HG03025 (cell line): ENCODE measurements around the gene SLC25A21.
"Not testable (repeated sequence)": the region's sequence is repeated elsewhere in the genome, so short reads cannot be mapped to it uniquely, and the experiment has no call there.

ENCODE experiments used
- ATAC-seq: cut with Tn5 transposase; IDR thresholded peaks from one replicate; pipeline ENCODE4 v1.9.1; 2021; ENCODE audit warnings: mild to moderate bottlenecking, moderate library complexity; ENCODE audit not compliant: unreplicated experiment, low FRiP score

Gene SLC25A21

DNA sequence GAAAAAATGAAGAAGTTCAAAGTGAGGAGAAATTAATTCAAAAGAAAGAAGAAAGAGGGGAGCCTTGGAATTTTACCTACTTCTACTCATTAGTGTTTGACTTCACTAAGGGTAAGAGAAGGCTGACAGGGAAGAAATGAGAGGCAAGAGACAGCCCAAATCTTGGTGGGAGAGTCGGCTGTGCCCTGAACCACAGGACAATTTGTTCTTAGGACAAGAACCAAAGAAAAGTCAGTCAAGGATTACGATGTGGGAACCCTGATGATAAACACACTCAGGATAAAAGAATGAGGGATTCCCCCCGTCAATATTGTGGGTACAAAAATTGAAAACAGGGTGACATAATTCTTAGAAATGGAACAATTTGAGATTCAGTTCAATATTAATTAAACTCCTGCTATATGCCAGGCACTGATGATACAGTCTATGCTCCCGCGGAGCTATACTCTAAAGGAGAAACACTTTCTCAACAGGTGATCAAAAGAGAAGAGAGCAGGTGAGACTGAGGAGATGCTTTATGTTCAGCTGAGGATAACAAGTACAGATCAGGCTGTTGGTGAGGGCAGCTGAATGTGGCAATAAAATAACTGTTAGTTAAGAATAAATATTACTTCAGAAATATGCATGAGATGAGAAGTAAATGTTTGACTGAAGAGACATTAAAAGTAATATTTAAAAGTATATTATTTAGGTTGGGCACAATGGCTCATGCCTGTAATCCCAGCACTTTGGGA is 175.4 kb downstream of the SLC25A21 start:
- no peak for ATAC-seq

DNA sequence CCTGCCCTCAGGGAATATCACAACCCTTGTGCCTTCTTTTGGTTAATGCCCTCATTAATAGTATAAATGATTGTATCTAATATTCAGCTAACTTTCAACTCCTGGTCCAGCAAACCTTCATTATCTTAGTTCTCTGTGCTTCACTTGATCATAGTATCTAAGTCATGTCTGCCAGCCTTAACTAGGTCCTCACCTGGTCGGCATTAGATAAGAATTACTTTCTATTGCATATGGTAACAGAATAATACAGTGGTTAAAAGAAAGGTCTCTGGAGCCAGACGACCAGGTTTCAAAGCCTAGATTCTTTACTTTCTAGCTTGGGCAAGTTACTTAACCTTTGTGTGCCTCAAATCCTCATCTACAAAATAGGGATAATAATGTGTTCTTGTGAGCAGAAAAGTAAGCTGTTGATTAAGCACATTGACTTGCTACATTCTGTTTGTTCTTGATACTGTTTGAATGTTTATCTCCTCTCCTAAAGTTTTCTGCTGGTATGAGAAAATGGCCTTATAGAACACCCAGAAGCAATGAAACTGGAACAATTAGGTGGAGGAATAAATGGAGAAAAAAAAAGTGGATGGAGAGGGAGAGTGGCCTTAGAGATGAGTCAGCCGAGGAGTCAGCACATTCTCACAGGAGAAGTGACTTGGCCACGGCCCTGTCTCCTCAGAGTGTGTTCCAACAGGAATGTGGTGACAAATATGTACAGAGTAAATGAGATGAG is 176.1 kb downstream of the SLC25A21 start:
- ATAC-seq = no peak

DNA sequence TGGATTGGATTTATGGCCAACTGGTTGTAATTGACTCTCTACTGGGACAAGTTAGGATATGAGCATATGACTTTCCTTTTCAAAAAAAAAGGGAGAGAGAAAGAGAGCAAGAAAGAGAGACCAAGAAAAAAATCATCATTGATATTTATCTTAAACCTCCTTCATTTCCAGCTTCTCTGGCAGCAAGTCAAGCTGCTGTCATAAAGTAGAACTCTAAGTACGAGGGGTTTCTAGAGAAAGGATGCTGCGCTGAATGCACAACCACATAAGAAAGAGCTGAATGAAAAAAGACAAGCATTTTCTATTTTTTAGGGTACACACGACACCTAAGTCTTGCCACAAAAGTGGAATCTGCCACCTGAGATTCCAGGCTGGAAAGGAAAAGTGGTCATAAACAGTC is 182.6 kb downstream of the SLC25A21 start:
- ATAC-seq = no peak

DNA sequence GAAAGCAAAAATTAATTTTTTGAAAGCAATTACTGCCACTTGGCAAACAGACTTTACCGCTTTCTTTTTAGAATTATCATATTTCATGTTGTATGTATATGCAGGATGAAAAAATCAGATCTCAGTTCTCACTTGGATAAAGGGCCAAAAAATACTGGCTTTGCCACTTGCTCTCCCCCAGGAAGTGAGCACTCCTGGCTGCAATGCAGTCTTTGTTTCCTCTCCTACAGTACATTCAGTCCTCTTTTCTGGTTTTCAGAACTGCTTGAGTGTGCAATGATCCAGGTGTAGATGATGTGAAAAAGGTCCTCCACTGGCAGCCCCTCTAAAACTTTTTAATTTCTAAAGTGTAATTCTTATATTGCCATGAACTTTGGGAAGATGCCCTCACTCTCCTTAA is 183.4 kb downstream of the SLC25A21 start:
- no peak for ATAC-seq

DNA sequence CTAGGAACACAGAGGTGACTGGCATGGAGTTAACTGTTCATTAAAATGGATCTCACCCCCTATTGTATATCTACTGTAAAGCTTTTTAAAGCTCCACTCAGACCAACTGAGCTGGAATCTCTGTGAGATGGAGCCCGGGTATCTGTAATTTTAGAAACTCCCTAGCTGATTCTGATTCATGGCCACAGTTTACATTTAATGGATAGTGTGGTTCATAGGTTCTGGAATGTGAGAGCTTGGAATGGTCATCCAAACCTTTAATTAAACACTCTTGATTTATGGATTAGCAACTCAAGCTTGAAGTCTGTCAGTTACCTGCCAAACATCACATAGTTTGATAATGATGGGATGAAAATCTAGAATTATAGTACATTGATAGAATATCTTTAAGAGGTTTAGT is 183.8 kb downstream of the SLC25A21 start:
- ATAC-seq = no peak

- no peak for ATAC-seq
These were observed 186.0 kb downstream of the SLC25A21 start for GRCh38 chr14:36986407-36986806.

DNA sequence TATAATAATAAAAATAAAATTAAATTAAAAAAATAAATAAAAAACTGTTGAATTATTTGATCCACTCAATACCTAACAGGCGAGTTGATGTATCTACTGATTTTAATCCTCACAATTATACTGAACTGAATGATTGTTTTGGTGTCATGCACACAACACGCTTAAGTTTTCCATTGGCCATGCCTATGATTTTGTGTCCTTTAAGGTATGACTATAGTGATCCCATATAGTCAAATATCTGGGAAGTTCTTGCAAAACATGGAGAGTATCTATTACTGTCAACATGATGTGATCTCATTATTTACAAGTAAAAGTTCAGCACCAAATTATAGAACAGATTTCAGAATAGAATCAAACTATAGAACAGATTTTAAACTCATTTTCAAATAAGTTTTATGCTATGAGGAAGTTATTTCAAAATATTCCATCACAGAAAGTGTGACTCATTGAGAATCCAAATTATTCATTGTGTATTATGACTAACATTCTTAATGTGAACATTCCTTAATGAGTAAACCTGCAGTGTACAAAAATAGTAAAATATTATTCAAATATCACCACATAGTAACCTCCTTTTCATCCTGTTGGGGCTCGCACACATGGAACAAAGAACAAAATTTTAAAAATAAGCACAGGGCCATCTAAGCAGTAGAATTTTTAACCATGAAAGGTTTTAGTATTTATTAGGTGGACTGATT is 190.4 kb downstream of the SLC25A21 start:
- no peak for ATAC-seq

DNA sequence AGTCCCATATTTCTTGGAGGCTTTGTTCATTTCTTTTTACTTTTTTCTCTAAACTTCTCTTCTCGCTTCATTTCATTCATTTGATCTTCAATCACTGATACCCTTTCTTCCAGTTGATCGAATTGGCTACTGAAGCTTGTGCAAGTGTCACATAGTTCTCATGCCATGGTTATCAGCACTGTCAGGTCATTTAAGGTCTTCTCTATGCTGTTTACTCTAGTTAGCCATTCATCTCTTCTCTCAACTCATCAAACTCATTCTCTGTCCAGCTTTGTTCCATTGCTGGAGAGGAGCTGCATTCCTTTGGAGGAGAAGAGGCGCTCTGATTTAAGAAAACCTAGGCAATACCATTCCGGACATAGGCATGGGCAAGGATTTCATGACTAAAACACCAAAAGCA is 192.0 kb downstream of the SLC25A21 start:
- not testable (repeated sequence) for ATAC-seq

DNA sequence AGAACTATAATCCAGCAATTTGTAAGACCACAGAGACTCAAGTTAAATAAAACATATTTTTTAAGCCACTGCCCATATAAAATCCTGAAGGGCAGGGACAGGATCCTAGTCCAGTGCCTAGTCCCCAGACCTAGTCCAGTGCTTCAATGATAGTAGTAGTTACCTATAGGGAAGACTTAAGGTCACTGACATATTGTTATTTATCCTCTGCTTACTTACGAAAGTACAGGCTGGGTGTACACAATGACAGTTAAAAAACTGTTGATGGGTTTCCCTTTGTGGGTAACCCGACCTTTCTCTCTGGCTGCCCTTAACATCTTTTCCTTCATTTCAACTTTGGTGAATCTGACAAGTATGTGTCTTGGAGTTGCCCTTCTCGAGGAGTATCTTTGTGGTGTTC is 192.5 kb downstream of the SLC25A21 start:
- ATAC-seq = no peak

DNA sequence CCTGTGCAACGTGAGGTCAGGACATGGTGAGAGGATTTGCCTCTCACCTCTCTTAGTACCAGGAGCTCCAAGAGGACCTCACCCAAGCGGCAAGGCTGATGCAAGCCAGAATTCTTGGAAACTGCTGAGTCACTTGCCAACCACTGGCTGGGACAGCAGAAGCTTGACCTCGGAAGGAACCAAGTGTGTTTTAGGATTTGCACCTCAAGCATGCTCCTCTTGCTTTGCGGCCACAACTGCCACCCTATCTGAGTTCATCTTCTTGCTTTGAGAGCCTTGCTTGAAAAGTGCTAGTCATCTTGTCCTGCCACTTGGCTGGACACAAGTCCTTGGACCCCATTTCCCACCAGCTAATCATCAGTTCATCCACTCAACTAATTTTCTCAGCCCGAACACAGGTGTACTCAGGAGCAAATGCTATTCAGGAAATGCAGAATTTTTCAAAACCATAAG is 195.8 kb downstream of the SLC25A21 start:
- ATAC-seq = no peak

DNA sequence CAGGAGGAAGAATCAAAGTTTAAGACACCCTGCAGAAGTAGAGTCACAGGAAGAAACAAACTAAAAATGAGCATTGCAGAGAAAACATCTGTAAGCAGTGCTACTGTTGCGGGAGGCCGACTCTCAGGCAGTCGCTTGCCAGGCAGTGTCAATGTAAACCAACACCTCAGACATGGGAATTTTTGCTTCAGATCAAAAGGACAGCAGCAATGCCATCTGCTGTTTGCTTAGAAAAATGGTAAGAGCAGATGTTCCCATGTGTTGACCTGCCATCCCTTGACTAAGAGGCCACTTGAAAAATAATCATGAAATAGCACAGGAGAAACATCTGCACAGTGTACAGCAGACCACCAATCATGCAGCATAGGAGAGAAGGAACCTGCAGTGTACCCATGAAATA is 196.6 kb downstream of the SLC25A21 start:
- ATAC-seq = no peak

- ATAC-seq = no peak
These were observed 197.4 kb downstream of the SLC25A21 start for GRCh38 chr14:36974985-36975384.

GRCh38 chr14:36973806-36974442 is 198.5 kb downstream of the SLC25A21 start:
- ATAC-seq = no peak

DNA sequence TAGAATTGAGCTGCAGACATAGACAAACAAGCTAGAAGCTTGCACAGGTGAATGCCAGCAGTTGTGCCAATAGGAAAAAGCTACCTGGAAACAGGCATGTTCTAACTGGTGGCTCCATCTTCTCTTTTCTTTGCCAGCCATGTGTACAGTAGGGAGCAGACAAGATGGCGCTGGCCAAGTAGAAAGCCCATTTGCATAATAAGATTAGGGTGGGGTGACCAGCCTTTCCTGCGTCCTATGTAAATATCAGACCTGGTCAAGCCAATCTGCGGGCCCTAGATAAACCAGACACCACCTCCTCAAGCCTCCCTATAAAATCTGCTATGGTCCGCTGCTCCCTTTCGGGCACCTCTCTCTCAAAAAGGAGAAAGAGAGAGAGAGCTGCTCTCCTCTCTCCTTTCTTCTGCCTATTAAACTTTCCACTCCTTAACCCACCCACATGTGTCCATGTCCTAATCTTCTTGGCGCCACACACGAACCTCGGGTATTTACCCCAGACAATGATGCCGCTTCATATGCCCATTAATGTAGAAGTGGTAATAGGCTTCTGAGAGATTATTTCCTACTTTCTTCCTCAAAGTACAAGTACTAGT is 201.0 kb downstream of the SLC25A21 start:
- no peak for ATAC-seq

- ATAC-seq = no peak
These were observed 204.4 kb downstream of the SLC25A21 start for GRCh38 chr14:36967892-36968555.

DNA sequence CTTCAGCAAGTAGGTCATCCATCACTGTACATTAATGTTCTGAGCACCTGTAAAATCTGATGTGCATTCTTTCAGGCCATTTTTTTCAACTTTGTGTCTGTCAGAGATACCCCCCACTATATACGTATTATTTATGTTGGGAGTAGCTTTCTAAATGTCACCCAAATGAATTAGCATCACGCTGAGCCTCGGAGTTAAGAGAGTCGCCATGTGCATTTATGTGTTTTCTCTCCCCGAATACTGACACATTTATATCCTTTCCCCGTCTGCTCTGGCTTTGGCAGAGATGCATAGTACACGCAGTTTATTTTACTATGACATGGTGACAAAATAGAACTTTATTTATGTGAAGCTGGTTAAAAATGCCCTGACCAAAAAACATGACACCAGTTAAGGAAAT is 216.4 kb downstream of the SLC25A21 start:
- ATAC-seq = no peak

- no peak for ATAC-seq
These were observed 217.0 kb downstream of the SLC25A21 start for GRCh38 chr14:36955376-36955775.

DNA sequence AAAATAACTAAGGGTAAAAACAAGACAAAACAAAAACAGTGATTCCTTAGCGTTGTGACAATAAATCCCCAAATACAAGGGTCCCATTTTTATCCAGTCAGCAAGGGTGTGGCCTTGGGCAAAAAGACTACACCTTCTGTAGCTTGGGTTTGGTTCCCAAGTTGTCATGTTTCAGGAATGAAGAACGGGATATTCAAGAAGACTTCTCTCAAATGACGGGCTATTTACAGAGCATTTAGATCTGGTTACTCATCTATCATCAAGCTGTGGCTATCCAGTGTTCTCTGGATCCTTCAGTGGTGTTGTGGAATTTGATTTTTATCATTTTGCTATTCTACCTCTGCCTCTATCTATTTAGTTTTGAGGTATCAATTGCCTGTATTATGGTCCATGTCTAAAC is 219.7 kb downstream of the SLC25A21 start:
- no peak for ATAC-seq

DNA sequence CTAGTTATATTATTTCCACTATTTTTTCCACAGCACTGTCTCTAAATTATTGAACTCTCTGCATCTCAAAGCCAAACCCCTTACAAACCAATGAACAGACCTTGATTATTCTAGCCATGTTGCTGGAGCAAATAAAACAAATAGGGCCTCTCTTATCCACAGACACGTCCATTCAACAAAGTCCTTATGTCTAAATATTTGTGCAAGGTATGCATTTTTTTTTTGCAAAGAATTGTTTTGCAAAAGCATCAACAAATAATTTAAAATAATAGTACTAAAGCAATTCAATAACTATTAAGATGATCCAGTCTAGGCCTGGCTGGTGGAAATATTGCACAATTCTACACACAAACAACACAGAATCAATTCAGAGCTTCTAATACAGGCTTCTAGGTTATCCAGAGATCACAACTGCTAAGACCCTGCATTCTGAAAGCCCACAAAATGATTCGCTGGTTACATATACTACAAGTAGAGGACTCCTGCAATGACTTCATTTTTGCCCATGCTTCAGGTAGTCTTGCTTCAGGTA is 221.0 kb downstream of the SLC25A21 start:
- no peak for ATAC-seq

GRCh38 chr14:36950812-36951211 is 221.6 kb downstream of the SLC25A21 start:
- ATAC-seq = no peak
